Neural progenitor cell (in vitro differentiated cells): Measurements from ENCODE around the gene CCDC93.

ENCODE experiments used
- CTCF ChIP-seq: fragments of 200-600 bp; sonication (generic); IDR thresholded peaks from 2 replicates; pipeline ENCODE4 v1.5.1; 2017; ENCODE audit warnings: antibody characterized with exemption, mild to moderate bottlenecking
- EZH2 ChIP-seq: fragments of 200-600 bp; sonication (generic); IDR thresholded peaks from 2 replicates; pipeline ENCODE4 v1.6.1; 2017; ENCODE audit warnings: antibody characterized with exemption, mild to moderate bottlenecking, moderate library complexity
- EZH2phosphoT487 ChIP-seq: fragments of 200-600 bp; sonication (generic); IDR thresholded peaks from 2 replicates; pipeline ENCODE4 v1.6.1; 2017; ENCODE audit warnings: antibody characterized with exemption

- TF ChIP-seq CTCF, result no peak
- no peak for TF ChIP-seq EZH2
- no peak for TF ChIP-seq EZH2phosphoT487
Measured at GRCh38 chr2:117888897-117889296, 125.0 kb downstream of the CCDC93 start.
